Left forelimb (tissue), 1 donor: ENCODE results near the gene FOSL2.

Source experiments
- DNase-seq: peaks from one replicate; pipeline ENCODE4 v3.0.0-alpha.2; 2018; ENCODE audit warnings: low spot score

The FOSL2 gene

DNA sequence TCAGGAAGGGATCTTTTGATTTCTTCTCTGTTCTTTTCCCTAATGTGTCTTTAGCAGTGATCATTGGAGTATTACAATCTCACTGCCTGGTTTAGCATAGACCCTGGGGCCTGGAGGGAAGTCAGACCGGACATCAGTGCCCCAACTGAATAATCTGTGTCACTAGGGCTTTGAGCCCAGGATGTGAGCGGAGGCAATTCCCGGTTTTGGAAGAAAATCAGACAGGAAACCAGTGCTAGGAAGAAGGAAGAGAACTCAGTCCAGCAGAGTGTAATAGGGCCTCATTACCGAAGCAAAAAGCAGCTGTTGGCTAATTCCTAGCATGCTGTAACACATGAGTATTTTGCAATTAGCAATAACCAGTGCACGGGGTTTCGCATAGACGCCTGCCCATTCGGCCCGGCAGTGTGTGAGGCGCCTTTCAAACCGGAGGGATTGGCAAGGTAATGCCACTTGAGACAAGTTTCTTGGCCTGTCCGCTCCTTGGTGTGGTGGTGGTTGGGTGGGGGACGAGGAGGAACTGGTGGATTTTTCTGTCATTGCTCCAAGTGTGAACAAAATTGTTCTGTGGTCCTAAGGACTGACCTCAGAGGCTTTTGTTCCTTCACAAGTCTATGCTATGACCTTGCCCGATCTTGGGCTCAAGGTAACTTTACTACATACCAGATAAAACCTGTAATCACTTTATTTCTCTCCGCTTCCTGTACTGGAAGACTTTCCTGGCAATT, 2.8 kb downstream of the FOSL2 start:
- no peak for DNase-seq

DNA sequence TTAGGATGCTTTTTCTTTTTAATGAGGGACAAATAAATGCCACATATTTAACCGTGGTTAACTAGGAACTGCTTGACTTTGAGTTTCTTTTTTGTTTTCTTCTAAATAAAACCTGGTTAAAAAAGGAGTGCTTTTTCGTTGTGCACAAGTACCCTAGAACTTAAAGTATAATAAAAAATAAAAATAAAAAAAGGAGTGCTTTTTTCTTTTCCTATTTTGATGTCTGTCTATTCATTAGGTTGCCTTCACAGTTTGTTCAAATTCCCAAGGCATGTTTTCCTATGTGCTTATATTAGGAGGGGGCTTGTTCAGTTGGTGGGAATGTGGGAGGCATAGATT, 4.4 kb downstream of the FOSL2 start:
- no peak for DNase-seq

DNA sequence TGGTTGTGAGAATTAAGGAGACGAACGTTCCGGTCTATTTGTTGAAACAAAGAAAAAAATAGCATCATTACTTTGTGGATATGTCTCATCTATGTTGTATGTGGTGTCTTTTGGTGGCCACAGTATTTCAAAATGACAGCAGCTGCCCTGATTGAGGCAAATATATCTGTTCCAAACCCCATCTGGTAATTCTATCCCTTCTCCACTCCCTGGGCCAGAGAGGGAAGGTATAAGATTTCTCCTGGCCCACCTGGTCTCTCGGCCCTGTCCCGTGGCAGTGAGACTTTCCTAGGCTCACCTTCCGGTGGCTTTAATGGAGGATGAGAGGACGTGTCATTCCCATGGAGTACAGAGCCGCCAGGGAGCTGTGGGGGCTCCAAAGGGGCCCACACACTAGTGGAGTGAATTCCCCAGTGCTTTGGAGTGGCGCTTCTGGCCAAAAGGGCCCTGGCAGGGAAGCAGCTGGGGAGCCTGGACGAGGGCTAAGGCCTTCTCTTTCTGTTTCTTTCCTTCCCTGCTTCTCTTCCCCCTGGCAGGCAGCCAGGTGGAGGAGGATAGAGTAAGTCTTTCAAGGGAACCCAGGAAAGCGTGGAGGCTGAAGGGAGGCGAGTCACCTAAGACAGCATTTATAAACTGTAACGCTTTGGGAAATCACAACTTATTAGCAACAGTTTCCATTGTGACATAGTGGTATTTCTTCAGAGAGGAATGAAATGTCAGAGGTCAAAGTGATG, 5.6 kb downstream of the FOSL2 start:
- DNase-seq, result no peak

DNA sequence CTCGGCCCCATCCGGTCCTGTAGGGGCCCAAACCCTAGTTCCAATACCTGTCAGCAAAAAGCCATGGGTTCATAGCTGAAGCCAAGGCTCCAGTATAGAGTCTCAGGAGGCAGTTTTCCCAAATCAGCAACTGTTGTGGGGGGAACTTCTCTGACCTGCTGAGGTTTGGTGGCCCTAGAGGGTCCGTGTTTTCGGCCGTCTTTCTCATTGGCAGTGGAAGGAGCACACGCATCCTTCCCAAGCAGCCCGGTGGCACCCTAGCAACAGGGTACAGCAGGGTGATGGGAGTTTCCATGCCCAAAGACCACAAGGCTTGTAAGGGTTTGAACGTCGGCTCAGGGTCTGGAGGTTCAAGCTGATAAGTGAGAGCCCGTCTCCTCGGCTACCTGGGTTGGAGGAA, 6.6 kb downstream of the FOSL2 start:
- DNase-seq, result no peak

DNA sequence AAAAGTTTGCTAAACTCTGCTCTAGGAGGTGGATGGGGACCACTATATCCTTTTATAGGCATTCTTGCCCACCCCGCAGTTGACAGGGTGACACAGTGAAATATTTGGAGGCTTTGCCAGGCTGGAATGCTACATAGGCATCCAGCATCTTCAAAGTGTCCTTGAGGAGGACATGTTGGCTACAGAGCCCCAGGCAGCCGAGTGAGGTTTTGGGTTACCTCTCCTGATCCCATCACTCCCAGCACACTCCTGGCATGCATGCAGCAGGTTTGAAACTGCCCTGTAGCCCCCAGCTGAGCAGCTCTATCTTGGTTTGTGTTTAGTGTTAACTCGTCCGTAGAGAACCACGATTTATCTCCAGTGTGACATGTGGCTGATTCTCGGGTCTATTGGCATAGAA, 7.3 kb downstream of the FOSL2 start:
- DNase-seq, result no peak

DNA sequence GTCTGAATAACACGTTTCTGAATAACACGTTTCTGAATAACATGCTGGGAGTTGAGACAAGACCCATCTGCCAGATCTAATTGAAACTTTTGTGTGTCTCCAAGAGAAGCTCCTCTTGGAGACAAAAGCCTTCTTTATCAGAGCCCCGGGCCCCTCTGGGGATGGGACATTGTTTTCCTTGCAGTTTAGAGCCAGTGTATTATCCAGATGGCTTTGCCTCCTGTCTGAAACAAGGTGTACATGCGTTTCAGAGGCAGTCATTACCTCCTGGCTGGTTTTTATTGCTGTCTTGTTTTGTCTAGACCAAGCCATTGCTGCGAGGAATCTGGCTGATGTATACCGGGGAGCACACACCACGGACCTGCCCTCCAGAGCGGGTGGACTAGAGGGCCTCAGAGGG, 7.8 kb downstream of the FOSL2 start:
- no peak for DNase-seq

DNA sequence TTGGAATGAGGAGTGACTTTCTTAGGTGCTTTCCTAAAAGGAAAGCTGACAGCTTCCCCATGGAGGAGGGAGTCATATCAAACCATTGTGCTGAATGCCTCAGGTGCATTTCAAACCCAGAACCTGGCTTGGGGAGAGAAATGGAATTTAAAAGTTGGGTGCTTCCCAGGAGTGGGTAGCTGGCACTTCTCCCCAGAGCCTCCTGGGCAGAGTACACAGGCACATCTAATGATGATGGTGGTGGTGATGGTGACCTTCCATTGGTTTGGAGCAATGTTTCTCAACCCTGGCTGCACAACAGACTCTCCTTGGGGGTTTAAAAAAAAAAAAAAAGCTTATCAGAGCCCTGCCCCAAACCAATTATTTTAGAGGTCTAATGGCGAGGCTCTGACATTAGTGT, 8.3 kb downstream of the FOSL2 start:
- DNase-seq, result no peak

DNA sequence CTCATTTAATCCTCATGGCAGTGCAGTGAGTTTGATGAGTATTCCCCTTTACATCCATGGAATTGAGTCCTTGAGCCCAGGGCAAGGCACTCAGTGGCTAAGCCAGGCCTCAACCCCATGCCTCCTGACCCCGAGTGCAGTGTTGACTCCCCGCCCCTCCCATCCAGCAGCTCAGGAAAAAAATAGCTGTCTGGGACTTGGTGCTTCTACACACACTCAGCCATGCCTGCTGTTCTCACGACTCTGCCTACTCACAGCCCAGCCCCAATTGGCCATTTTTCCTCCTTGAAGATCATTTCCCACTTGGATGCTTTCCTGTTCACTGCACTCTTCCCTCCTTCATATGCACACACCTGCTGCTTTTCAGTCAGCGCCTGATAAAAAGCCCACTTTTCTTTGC, 8.8 kb downstream of the FOSL2 start:
- DNase-seq, result no peak

DNA sequence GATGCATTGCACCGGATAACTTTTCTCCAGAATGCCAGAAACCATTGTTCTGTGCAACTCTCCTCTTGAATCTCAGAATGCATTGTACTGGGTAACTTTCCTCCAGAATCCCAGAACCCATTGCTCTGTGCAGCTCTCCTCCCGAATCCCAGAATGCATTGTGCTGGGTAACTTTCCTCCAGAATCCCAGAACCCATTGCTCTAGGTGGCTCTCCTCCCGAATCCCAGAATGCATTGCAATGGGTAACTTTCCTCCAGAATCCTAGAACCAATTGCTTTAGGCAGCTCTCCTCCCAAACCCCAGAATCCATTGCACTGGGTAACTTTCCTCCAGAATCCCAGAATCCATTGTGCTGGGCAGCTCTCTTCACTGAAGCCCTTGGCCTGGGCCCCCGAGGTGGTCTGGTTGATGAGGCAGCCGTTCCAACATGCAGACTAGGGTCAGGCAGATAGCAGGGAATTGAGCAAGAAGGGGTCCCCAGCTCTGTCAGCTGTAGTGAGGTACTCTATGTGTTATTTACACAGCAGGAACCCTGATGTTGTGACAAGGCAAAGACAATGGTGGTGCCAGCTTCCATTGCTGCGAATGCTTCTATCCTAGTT, 9.4 kb downstream of the FOSL2 start:
- DNase-seq, result no peak

DNA sequence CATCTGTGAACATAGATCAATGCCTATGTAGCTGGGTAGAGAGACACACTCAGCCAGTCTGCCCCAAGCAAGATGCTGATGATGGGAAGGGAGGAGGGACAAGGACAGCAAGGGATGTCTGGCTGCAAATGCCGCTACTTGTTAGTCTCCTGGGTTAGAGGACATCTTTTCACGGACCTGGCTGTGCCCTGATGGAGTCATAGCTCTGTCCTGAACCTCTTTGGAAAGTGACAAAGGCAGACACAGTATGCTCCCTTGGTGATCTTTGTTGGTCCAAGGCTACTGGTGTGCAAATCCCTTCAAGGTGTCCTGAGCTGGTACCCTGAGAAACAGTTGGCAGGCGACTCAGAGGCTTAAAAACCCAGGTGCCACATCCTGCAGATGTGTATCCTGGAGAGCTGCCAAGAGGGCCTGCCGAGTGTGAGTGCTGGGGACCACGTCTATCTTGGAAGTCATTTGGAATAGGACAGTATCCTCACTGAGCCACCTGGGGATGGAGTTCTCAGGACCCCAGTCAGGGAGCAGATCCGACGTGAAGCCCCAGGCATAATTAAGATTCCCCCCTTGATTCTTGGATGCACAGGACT, 10.8 kb downstream of the FOSL2 start:
- DNase-seq, result no peak

DNA sequence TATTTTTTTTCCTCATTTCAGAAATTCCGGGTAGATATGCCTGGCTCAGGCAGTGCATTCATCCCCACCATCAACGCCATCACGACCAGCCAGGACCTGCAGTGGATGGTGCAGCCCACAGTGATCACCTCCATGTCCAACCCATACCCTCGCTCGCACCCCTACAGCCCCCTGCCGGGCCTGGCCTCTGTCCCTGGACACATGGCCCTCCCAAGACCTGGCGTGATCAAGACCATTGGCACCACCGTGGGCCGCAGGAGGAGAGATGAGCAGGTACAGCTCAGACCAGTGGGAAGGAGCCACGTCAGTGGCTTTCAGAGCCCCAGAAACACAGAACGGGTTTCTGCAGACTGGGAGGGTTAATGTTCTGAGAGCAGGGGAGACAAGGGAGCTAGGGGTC, 11.4 kb downstream of the FOSL2 start:
- no peak for DNase-seq

DNA sequence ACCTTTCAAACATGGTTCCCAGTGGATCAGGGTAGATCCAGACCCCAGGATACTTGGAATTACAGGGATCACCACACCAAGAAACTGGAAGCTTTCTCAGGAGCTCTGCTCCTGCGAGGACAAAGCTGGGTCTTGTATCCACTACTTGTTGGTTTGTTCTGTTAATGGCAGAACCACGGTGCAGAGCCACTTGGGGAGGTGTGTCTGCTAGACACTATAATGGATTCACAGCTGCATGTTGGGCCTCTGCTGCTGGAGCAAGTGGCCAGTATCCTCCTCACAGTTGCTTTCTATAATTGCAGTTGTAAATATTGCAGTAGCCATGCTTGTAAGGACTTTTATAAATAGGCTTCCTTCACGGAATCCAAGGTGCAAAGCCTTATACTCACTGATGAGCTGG, 12.9 kb downstream of the FOSL2 start:
- DNase-seq, result no peak

DNA sequence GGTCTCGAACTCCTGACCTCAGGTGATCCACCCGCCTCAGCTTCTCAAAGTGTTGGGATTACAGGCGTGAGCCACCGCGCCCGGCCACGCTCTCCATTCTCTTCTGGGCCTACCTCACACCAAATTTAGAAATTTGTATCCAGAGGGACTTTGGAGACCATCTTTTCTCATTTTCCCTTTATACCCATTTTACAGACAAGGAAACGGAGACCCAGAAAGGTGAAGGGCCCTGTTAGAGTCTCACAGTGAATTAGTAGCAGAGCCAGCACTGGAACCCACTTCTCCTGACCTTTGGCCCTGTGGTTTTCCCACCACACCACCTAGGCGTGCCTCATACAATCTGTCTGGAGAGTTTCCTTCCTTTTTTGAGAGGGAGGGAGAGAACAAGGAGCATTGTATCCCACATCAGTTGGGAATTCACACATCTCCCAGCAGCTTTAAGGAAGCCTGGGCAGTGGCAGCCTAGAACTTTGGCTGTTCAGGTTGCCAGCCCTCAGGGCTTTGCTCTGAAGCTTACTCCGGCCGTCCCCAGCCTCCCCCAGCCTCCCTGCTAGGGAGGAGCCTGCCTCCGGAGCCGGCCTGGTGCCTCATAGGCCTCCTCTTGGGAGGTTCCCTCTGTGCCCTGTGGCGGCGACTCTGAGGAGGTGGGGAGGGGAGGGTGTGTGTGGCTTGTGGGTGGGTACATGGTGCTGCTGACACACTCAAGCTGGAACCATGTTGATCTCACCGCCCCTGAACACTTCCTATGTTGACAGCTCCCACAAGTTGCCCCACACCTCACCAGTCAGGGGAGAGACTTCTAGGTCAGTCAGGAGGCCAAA, 13.8 kb downstream of the FOSL2 start:
- DNase-seq, result no peak

DNA sequence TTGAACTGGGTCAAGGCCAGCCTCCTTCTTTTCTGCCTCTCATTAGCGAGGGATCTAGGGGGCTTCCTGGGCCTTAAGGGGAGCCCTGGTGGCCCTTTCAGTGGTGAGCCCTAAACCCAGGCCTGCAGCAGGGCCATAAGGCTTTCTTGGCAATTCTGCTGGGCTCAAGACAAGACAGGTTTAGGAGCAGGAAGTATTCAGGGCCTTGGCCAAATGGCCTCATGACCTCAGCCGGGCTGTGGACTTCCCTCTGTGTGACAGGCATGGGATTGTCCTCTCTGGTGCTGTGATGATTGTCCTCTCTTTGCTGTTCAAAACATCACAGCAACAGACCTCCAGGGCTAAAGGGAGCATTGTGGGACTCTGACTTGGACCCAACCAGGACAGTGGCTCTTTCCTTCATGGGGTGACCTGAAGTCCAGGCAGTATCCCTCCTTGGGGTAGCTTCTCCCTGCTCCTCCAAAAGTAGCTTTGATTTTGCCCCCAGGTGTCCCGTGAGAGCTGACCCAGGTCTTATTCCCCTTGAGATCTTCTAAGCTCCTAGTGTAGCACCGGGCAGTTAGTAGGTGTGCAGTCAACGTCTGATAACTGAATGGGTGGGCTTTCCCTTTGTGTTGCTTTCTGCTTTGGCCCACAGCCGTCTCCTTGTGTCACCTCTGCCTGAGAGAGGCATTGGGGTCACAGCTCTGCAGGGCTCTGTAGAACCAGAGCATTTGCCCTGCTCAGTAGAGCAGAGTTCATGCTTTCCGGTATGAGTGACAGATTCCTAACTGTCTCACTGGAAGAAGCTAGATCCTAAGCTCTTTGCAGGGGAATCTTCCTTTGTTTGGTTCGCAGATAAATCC, 14.7 kb downstream of the FOSL2 start:
- no peak for DNase-seq

DNA sequence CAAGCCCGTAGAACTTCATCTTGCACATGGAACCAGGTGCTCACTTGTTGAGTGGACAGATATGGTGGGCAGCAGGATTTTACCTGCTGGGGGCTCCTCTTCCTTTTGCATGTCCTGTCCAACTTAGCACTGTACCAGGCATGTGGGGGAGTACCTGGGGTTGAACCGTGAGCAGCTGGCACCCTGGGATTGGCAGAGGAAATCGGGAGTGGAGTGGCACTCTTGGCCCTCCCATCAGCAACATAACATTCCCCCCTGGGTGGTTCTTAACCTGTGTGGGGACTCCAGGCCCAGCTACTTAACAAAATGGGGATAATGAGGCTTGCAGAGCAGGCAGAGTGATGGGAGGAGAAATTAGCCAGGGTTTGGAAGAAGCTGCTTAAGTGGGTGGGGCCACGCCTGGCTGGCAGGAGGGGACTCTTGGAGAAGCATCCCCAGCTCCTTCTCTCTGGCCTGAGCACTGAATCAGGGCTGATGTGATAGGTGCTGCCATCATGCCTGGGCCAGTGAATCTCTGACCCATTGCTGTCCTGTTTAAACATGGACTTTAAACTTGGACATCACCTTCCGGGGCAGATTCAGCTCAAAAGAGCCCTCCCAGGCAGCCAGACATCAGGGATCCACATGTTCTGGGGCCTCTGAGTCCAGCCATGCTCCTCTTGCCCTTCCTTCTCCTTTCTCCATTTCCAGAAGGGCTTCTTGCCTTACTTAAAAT, 15.5 kb downstream of the FOSL2 start:
- no peak for DNase-seq

DNA sequence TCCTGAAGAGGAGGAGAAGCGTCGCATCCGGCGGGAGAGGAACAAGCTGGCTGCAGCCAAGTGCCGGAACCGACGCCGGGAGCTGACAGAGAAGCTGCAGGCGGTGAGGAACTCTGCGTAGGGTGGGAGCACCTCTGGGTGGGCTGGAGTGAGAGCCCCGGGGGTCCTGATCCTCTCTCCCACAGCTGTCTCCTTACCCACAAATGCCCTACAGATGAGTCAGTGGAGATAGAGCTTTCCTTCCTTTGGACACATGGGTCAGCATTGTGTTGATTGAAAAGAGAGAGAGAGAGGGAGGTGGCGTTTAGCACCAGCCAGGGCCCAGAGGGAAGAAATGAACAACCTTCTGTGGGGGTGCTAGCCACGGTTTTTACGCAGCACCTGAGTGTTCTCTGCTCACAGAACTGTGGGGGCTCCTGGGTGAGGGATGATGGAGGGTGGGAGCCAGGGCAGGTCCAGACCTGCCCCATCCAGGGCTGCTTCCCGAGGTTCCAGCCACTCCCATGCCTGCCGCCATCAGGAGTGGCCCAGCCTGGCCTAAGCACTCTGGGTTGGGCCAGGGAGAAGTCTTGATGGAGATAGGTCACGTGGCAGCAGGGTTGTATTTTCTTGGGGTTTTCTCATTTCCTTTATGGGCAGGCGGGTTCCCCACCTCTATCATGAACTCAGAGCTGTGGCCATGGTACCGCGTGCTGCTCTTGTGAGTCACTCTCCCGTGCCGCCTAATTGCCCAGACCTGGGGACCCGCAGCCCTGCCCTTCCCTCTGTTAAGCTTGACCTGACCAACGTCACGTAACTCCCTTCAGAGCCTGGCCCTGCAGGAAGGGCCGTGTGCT, 16.3 kb downstream of the FOSL2 start:
- no peak for DNase-seq

DNA sequence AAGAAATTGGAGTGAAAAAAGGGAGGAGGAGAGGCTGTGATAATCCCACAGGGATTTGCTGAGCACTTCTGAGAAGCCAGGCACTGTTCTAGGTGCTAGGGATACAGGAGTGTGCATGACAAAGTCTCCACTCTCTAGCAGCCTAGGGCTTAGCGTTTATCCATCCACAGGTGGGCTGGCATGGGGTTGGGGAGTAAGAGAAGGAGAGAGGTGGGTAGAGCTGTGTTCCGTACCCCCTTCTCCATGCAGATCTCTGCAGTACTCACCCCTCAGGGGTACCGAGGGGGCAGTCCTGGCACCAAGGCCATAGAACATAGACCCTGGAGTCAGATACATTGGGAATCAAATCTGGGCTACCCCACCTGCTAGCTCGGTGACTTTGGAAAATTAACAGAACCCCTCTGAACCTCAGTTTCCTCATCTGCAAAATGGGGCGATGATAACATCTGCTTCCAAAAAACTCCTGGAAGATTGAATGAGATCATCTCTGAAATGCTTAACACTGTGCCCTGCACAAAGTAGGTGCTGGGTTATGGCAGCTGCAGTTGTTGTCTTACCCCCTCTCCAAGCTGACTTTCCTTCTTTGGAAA, 18.6 kb downstream of the FOSL2 start:
- DNase-seq, result no peak

DNA sequence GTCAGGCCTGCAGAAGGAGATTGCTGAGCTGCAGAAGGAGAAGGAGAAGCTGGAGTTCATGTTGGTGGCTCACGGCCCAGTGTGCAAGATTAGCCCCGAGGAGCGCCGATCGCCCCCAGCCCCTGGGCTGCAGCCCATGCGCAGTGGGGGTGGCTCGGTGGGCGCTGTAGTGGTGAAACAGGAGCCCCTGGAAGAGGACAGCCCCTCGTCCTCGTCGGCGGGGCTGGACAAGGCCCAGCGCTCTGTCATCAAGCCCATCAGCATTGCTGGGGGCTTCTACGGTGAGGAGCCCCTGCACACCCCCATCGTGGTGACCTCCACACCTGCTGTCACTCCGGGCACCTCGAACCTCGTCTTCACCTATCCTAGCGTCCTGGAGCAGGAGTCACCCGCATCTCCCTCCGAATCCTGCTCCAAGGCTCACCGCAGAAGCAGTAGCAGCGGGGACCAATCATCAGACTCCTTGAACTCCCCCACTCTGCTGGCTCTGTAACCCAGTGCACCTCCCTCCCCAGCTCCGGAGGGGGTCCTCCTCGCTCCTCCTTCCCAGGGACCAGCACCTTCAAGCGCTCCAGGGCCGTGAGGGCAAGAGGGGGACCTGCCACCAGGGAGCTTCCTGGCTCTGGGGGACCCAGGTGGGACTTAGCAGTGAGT, 19.4 kb downstream of the FOSL2 start:
- DNase-seq, result no peak

DNA sequence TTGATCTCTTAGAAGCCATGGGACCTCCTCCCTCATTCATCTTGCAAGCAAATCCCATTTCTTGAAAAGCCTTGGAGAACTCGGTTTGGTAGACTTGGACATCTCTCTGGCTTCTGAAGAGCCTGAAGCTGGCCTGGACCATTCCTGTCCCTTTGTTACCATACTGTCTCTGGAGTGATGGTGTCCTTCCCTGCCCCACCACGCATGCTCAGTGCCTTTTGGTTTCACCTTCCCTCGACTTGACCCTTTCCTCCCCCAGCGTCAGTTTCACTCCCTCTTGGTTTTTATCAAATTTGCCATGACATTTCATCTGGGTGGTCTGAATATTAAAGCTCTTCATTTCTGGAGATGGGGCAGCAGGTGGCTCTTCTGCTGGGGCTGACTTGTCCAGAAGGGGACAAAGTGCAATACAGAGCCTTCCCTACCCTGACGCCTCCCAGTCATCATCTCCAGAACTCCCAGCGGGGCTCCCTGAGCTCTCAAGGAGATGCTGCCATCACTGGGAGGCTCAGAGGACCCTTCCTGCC, 20.0 kb downstream of the FOSL2 start:
- no peak for DNase-seq
